ENCODE data around the gene PDSS1.
"Not testable (repeated sequence)": the region's sequence is repeated elsewhere in the genome, so short reads cannot be mapped to it uniquely, and the experiment has no call there.

PDSS1 gene

GRCh38 chr10:26697163-26697921, at the start of gene PDSS1:
Gene PDSS1, plus strand, starts transcription at chr10:26697701. Its CDS starts 11 bp downstream, at chr10:26697712.
- DNase-seq, result peak; percentile 2

- not testable (repeated sequence) for DNase-seq
Observed at GRCh38 chr10:26648245-26648636, 49.3 kb upstream of the PDSS1 start.

- no peak for DNase-seq
Observed at GRCh38 chr10:26650406-26650805, 47.1 kb upstream of the PDSS1 start.

GRCh38 chr10:26651476-26651875, 46.0 kb upstream of the PDSS1 start:
- DNase-seq, result not testable (repeated sequence)

GRCh38 chr10:26653004-26653403, 44.5 kb upstream of the PDSS1 start:
- no peak for DNase-seq

- no peak for DNase-seq
Observed at GRCh38 chr10:26655746-26656145, 41.8 kb upstream of the PDSS1 start.

GRCh38 chr10:26662864-26663263, 34.6 kb upstream of the PDSS1 start:
- DNase-seq, result no peak

GRCh38 chr10:26665080-26666048, 32.1 kb upstream of the PDSS1 start:
- no peak for DNase-seq

GRCh38 chr10:26675873-26676257, 21.6 kb upstream of the PDSS1 start:
- no peak for DNase-seq

GRCh38 chr10:26679588-26679987, 17.9 kb upstream of the PDSS1 start:
- no peak for DNase-seq

GRCh38 chr10:26681076-26681475, 16.4 kb upstream of the PDSS1 start:
- DNase-seq, result no peak

- not testable (repeated sequence) for DNase-seq
Observed at GRCh38 chr10:26681971-26682370, 15.5 kb upstream of the PDSS1 start.

GRCh38 chr10:26682931-26683330, 14.6 kb upstream of the PDSS1 start:
- no peak for DNase-seq

- peak; percentile 9 for DNase-seq
Observed at GRCh38 chr10:26684667-26685264, 12.7 kb upstream of the PDSS1 start.

GRCh38 chr10:26685441-26685840, 12.1 kb upstream of the PDSS1 start:
- DNase-seq, result no peak

GRCh38 chr10:26689399-26689798, 8.1 kb upstream of the PDSS1 start:
- DNase-seq, result no peak

GRCh38 chr10:26690731-26691475, 6.6 kb upstream of the PDSS1 start:
- DNase-seq, result no peak

- DNase-seq, result not testable (repeated sequence)
Observed at GRCh38 chr10:26694536-26694935, 3.0 kb upstream of the PDSS1 start.

GRCh38 chr10:26696786-26697162, 727 bp upstream of the PDSS1 start:
- no peak for DNase-seq

- DNase-seq, result no peak
Observed at GRCh38 chr10:26697922-26698608, 564 bp downstream of the PDSS1 start.

- no peak for DNase-seq
Observed at GRCh38 chr10:26698909-26699308, 1.4 kb downstream of the PDSS1 start.

GRCh38 chr10:26699631-26700030, 2.1 kb downstream of the PDSS1 start:
- DNase-seq, result no peak

Measured in NCI-H446 treated with DMSO at 0.1 percent for 48 hours (cell line).